Medulla oblongata (tissue), 1 donor: ENCODE measurements around the gene DTNBP1.

ENCODE experiments used
- DNase-seq: peaks from one replicate; pipeline ENCODE4 v3.0.0-alpha.2; 2015; ENCODE audit errors: extremely low spot score

DTNBP1 gene

GRCh38 chr6:15500901-15501825, 161.7 kb downstream of the DTNBP1 start:
- DNase-seq, result no peak

DNA sequence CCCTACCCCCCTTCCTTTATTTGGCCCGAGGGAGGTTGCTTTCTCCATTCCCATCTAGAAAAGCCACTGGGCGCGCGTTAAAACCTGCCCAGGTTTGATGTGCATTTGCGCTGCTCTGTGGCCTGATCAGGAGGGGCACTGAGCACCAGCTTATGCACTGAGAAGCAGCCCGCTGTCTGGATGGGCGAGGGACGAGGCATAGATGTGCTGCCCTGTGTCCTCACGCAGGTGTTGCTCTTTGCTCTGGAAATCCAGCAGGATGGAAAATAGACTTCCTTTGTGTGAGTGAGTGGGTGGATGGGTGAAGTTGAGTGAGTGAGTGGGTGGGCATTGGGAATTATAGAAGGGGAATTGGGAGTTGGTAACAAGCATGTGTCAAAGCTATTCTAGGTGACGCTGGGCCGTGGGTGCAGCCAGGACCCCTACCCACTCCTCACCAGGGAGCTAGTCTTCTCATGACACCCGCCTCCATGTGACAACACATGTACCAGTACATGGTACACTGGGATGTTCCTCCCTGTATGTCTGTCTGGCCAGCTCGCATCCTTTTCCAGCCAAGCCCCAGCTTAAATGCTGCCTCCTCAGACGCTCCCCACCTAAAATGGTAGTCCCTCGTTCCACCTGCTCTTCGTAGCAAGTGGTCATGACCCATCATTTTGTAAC, 162.6 kb downstream of the DTNBP1 start:
- no peak for DNase-seq

- DNase-seq, result no peak
Measured at GRCh38 chr6:15499591-15499990, 163.2 kb downstream of the DTNBP1 start.

- no peak for DNase-seq
Measured at GRCh38 chr6:15499125-15499524, 163.7 kb downstream of the DTNBP1 start.

DNA sequence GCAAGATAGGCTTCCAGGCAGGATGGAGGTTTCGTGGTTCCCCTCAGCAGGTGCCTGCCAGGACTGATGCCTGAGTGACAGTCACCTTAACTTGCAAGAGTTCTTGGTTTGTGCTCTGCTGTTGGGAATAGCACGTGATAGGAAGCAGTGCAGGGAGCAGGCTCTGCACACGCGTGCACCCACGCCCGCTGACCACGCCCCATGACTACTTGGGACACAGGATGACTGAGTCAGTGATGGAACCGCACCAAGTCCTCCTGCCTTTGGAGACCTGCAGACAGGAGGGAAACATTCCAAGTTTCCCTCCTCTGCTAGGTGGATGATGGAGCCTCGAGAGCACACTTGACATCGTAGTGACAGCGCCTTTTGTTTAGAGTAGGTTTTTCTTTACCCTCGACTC, 164.2 kb downstream of the DTNBP1 start:
- no peak for DNase-seq

DNA sequence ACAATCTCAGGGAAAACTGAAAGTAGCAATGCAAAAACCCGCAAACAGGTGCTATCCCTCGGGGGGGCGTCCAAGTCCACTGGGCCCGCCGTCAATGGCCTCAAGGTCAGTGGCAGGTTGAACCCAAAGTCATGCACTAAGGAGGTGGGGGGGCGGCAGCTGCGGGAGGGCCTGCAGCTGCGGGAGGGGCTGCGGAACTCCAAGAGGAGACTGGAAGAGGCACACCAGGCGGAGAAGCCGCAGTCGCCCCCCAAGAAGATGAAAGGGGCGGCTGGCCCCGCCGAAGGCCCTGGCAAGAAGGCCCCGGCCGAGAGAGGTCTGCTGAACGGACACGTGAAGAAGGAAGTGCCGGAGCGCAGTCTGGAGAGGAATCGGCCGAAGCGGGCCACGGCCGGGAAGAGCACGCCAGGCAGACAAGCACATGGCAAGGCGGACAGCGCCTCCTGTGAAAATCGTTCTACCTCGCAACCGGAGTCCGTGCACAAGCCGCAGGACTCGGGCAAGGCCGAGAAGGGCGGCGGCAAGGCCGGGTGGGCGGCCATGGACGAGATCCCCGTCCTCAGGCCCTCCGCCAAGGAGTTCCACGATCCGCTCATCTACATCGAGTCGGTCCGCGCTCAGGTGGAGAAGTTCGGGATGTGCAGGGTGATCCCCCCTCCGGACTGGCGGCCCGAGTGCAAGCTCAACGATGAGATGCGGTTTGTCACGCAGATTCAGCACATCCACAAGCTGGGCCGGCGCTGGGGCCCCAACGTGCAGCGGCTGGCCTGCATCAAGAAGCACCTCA, 166.3 kb downstream of the DTNBP1 start:
- DNase-seq, result no peak

GRCh38 chr6:15495375-15495901, 167.4 kb downstream of the DTNBP1 start:
- no peak for DNase-seq

GRCh38 chr6:15493437-15494168, 169.2 kb downstream of the DTNBP1 start:
- DNase-seq, result no peak

GRCh38 chr6:15491986-15492269, 170.9 kb downstream of the DTNBP1 start:
- no peak for DNase-seq

DNA sequence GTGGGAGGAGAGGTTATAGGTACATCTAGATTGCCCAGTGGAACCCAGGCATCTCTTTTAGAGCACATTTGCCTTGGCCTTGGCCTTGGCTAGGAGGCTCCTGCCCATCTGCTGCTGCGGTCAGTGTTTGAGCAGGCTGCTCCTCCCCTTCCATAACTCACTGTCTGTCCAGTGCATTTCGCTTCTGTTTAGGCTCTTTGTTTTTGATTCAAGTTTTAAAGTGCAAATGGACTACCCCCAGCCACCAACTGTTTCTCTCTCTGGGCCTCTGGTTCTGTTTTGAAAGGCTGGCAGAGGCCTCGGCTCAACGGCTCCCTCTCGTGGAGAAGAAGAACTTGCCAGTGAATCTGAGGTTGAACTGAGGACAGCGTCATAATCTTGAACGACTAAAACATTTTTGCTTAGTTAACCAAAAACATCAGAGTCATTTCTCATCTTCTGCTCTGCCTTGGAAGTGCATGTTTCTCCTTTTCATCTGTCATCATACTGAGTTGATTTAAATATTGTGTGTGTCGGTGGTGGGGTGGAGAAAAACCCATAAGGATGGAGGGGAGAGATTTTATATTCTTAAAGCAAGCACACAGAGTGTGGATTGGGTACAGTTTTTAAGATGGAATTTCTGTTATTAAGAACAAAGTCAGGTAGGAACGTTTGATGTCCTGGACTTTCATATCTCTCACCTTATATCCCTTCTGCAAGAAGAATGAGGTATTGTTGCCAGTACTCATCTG, 171.4 kb downstream of the DTNBP1 start:
- DNase-seq, result peak; percentile 97

- DNase-seq, result no peak
Measured at GRCh38 chr6:15490242-15491100, 172.4 kb downstream of the DTNBP1 start.

- no peak for DNase-seq
Measured at GRCh38 chr6:15489261-15489962, 173.4 kb downstream of the DTNBP1 start.

DNA sequence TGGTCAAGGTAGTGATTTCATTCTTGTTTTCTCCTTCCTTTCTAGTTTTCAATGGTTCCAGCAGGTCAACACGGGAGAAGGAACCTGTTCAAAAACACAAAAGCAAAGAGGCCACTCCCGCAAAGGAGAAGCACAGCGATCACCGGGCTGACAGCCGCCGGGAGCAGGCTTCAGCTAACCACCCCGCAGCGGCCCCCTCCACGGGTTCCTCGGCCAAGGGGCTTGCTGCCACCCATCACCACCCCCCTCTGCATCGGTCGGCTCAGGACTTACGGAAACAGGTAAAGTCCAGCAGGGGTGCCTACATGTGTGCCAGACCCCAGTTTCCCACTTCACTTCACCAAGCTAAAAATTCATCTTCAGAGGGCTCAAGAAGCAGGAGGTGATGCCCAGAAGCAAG, 175.6 kb downstream of the DTNBP1 start:
- no peak for DNase-seq

DNA sequence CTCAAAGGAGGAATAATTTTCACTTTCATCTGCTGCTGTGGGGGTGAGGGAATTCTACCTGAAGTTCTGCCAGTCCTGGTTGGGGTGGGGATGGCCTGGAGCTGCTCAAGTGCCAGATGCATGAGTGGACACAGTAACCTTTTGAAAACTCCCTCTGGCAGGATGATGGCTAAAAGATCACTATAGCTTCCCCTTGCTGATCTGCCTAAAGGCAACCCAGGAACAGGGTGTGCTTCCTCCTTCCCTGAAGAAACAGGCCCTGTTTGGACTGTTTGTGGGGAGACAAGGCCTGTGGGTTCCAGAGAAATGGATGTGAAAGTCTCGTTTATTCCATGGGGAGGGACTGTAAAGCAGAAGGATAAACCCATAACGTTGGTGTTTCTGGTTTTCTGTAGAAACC, 176.9 kb downstream of the DTNBP1 start:
- no peak for DNase-seq

- no peak for DNase-seq
Measured at GRCh38 chr6:15484821-15485220, 178.0 kb downstream of the DTNBP1 start.

DNA sequence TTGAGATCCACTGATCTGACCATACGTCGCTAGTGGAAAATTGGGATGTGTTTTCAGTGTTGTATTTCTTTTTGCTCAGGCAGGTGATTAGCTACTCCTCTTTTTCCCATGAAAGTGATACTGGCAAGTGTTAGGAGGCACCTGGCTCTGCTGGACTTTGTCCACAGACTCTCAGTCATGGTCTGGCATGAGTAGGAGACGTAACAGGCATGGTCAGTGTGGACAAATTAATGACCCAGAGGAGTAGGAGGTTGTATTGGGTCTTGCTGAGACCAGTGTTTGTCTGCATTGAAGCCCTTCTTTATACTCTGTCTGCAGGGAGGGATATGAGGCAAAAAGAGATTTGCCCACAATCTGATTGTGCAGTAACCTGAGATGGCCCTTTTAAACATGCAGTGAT, 178.7 kb downstream of the DTNBP1 start:
- no peak for DNase-seq

GRCh38 chr6:15483060-15483459, 179.8 kb downstream of the DTNBP1 start:
- DNase-seq, result no peak

GRCh38 chr6:15481390-15482291, 181.2 kb downstream of the DTNBP1 start:
- no peak for DNase-seq
